Measurements from ENCODE around the gene OTULIN. TPM values are rescaled to one million over a fixed set of nuclear protein-coding genes. Genes with fewer than 3 reads are reported as not detected.

Gene OTULIN
- total RNA-seq, 2 donors from 2014 or later: 20.1 to 22.2 TPM

DNA sequence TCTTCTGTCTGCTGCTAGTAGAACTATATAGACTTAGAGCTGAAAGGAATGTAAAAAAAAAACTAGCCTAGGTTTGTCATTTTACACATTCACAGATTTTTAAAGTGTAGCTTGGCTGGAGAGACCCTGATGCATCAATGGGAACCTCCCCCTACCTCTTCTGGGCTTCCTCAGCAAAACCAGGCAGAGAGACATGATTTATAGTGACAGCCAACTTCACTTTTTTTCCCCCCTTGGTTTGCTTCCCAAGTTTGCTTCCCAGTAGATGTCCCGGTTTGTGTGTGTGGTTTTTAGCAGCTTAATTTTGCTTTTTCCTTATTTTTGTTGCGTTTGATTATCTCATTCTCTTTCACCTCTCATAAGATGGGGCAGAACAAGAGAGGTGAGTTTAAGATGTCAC is 1.8 kb downstream of the OTULIN start:
- intact Hi-C loops (cut with DNase I): no loop called here
- DNase-seq (no peak), ATAC-seq (no peak)

DNA sequence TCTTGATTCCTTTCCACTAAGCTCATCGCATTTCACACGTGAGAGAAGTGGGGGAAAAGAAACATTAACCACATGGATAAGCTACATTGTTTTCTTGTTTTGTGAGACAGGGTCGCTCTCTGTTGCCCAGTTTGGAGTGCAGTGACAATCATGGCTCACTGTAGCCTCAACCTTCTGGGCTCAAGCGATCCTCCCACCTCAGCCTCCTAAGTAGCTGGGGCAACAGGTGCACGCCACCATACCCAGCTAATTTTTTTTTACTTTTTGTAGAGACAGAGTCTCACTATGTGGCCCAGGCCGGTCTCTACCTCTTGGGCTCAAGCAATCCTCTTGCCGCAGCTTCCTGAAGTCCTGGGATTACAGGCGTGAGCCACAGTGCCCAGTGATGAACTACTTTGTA is 2.8 kb downstream of the OTULIN start:
- ATAC-seq (no peak), DNase-seq (no peak)
- intact Hi-C loops (cut with DNase I): no loop called here

DNA sequence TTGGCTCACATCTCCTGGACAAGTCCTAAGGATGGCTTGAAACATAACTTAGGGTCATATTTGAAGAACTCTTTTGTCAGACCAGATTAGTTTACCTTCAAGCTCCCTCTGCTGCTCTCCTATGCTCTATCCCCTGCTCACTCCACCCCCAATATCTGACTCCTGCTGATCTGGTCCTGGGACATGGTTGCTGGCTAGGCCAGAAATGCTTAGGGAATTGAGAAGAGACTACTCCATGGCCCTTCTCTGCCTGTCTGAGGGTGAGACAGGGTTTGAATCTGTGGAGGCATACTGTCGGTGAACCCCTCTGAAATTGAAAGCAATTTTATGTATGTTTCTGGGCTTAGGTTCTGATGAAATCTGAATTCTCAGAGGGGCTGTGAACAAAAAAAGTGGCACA is 3.3 kb downstream of the OTULIN start:
- intact Hi-C loops (cut with DNase I): no loop called here
- no peak for ATAC-seq
- no peak for DNase-seq

DNA sequence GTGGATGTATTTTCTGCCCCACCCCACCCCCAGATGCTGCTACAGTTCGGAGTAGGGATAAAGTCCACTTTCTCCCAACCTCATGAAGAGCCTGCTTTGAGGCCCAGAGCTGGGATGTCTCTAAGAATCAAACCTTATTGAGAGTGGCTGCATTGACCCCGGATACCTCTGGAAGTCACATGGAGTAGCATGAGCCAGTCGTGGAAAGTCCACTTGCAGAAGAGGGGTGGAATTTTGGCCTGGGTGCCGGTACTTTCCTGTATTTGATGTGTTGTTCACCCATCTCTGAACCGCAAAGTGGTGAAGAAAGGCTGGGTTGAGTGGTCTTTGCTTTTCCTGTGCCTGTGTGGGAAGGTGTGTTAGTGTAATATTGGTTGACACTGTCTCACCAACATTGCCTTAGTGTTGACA is 3.7 kb downstream of the OTULIN start:
- no peak for ATAC-seq
- no peak for DNase-seq
- intact Hi-C loops (cut with DNase I): no loop called here

DNA sequence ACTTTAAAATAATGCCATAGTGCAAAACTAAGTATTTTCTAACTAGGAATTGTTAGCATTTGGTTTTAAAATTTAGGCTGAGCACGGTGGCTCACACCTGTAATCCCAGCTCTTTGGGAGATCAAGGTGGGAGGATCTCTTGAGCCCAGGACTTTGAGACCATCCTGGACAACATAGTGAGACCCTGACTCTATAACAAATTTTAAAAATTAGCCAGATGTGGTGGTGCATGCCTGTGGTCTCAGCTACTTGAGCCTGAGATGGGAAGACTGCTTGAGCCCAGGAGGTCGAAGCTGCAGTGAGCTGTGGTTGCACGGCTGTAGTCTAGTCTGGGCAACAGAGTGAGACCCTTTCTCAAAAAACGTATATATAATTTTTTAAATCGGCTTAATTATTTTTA is 4.9 kb downstream of the OTULIN start:
- no peak for DNase-seq
- intact Hi-C loops (cut with DNase I): no loop called here
- no peak for ATAC-seq

DNA sequence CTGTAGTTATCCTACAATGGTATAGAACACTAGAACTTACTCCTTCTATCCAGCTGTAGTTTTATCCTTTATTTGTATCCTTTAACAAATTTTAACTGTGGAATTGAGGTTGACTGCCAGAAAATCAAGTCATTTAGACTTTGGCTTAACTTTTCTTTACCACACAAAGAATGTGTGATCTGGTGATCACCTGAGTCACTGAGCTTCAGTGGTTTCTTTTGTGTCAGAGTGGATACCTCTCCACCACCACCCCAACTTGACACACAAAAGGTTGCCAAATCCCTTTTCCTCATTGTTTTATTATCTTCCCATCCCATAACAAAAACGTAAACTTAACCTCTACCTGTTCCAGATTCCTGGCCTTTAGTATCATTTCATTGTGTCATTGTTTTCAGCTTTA is 5.5 kb downstream of the OTULIN start:
- intact Hi-C loops (cut with DNase I): no loop called here
- ATAC-seq (no peak), DNase-seq (no peak)

DNA sequence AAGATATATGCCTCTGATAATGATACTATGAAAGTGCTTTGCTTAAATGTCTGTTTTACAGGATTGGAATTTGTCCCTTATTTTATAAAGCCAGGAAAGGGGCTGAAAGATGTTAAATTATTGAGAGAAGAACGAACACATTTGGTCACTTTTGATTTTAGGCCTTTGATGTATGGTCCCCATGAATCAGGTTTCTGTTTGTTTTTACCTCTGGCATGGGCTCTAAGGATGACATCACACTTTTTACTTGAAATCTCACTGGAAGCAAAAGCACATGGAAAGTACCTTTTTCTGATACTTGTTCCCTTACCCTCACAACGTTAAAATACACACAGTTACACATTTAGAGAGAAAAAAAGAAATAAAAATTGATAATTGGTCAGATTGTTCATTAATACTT is 6.9 kb downstream of the OTULIN start:
- no peak for DNase-seq
- intact Hi-C loops (cut with DNase I): no loop called here
- ATAC-seq: no peak

DNA sequence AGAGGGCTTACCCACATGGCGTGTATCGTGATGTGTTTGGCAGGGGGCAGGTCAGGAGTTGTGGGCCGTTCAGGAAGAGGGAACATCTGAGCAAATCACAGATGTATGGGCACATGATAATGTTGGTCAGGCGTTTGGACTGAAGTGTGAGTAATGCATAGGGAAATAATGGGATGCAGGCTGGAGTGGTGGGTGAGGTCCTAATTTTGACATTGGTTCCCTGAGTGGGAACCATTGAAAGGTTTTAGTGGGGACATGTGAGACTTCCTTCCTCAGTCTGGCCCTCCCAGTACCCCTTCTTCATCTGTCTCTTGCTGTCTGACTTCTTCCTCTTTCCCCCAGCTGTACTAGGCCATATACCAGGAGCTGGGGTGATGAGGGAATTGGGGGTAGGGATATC is 7.6 kb downstream of the OTULIN start:
- ATAC-seq (peak in 1 of 2 donors; percentile 19), DNase-seq (no peak)
- intact Hi-C loops (cut with DNase I): no loop called here

DNA sequence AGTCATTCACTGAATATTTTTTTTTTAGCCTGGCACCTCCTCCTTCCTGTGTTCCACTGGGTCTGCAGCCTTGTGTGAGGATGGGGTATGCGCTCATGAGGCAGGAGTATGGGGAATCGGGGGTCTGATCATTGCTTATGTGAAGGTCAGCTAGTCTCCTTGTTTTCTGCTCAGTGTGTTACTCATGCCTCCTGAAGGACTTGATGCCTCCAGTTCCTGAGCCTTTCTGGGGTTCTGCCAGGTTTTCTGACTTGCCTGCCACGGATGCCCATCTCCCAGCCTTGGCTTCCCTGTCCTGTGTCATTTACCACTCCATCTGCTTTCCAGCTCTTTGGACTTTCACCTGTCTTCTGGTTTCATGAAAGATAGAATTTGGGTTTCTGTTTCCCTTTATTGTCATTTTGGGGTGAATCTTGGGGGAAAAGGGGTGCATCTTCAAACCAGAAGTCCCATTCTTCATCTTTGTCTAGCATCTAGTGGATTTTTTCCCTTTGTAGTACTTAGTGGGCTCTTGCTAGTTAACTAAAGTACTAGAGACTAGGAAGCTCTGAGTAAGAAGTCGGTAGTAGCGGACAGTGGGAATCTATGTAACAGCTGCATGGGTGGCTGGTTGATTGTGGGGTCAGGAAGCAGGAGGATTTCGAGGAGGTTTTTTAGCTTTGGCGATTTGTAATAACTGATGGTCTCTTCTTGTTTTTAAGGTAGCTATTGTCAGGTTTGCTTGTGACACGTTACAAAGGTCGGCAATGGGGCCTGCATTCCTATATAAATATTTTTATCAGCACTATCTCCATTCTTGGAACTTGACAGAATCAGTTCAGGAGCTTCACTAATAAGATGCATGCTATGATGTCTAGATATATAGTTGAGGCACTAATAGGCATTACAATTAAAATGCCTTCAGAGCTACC is 8.2 kb downstream of the OTULIN start:
- DNase-seq: no peak
- peak in 1 of 2 donors; percentile 42 for ATAC-seq
- intact Hi-C loops (cut with DNase I): no loop called here

DNA sequence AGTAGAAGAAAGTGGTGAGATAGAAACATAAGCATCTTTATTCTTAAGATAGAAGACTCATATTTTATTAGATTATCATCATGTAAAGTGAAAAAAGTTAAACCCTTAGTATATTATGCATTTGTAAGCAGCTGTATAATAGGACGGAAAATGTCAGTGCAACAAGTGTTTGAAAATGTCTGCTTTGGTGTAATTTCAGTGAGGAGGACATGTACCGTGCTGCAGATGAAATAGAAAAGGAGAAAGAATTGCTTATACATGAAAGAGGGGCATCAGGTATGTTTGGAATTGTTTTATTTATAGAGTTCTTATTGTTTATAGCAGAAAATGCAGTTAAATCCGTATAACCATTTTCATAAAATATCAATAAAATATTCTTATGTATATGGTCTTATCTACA is 8.9 kb downstream of the OTULIN start:
- ATAC-seq (no peak), DNase-seq (no peak)
- intact Hi-C loops (cut with DNase I): no loop called here

DNA sequence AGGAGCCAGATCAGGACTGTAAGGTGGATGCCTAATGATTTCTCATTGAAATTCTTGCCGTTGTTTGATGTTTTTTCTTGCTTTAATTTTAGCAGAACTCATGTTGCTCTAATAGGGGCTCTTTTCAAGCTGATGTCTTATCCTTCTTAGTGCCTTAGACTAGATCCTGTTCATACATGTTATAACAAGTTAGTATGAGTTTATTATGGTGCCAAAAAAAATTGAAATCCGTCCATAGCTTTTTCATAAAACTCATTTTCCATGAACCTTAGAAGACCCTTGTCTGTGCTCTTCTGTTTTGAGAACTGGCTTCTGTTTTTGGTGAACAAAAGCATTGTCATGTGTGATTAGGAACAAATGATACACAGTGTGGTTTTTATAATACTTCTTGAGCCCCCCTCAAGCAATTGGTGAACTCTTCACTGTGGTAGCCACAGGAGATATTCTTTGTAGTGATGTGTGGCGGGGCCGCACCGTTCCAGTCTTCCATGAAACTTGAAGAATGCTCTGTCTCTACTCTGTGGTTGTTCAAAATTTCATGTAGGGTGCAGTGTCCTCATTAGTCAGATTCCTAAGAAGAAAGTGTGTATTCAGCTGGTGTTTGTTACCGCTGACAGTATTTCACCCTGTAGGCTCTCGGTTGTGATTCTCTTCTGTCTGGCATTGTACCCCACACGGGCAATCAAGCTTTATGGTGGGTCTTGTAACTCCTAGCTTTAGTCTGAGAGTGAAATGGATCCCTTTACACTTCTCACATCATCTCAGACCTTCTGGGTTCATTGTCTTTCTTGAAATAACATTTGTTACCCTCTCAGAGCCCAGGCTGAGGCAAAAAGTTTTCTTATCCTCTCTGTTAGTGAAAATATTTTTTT is 10.7 kb downstream of the OTULIN start:
- intact Hi-C loops (cut with DNase I): no loop called here
- no peak for DNase-seq
- no peak for ATAC-seq

DNA sequence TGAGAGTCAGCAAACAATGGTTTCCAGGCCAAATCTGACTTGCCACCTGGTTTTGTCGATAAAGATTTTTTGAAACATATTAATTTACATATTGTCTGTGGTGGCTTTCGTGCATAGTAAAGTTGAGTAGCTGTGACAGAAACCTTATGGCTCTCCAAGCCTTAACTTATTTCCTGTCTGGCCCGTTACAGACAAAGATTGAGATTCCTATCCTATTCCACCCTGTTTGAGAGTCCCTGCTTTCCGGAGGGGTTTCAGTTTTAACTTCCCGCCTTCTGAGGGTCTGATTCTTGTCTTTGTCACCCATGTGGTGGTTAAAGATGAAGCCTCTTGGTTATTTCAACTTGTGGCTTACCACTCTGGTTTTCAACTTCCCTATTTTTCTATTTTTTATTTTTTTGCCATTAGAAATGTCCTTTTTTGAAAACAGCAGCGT is 11.4 kb downstream of the OTULIN start:
- no peak for DNase-seq
- intact Hi-C loops (cut with DNase I): no loop called here
- ATAC-seq: peak in 1 of 2 donors; percentile 3

DNA sequence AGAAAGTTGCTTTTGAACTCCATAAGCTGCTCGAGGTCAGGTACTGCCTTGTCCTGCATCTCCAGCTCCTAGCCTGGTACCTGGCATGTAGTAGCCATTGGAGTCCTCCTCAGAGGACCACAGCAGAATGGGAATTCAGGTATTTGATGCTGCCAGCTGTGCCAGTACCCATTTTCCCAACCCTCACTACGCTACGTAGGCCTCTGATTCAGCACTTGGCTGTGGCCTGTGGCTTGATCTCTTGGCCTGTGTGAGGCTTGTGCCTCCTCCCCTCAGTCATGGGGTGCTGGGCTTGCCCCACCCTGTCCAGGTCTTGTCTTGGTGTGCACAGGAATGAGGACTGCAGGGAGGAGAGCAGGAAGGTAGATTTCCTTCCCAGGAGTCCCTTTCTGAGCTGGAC is 11.8 kb downstream of the OTULIN start:
- DNase-seq (no peak), ATAC-seq (peak; percentile 23 to 77)
- intact Hi-C loops (cut with DNase I): no loop called here

DNA sequence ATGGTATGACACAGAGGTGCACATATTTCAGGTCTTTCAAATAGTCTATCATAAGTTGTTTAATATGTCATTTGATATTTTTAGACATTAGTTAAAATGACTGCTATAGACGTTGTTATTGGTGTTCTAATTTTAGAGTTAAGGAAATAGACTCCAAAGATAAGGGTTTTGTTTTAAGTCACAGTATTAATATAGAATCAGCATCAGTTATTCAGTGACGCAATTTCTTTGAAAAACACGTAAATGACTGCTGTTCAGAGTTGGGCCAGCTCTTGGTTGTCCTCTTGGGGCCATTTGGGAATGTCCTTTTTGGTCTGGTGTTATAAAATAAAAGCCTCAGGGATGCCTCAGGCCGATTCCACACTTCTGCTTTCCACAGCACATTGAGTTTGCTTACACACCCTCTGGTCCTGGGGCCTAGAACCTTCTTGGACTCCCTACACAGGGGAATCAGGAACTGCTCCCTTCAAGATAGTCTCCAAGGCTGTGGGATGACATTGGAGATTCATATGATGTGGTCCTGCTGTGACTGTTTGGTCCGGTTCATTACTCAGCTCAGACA is 14.3 kb downstream of the OTULIN start:
- no peak for DNase-seq
- peak; percentile 6 to 25 for ATAC-seq
- intact Hi-C loops (cut with DNase I): no loop called here

DNA sequence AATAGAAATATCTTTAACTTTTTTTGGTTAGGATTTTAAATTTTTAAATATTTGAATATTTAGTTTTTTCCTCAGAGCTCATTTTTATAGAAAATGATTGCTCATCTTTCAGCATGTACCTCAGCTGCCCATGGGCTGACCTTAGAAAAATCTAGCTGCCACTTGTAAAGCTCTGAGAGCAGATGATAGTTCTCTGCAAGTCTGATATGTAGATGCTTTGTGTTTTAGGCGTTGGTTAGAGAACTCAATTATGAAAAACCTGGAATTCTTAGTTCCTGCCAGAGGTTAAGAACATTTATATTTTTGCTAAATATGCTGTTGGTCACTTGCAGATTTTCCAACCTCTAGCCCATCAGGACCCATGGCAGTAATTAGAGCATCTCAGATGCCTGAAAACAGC is 15.1 kb downstream of the OTULIN start:
- ATAC-seq (no peak), DNase-seq (no peak)
- intact Hi-C loops (cut with DNase I): no loop called here

DNA sequence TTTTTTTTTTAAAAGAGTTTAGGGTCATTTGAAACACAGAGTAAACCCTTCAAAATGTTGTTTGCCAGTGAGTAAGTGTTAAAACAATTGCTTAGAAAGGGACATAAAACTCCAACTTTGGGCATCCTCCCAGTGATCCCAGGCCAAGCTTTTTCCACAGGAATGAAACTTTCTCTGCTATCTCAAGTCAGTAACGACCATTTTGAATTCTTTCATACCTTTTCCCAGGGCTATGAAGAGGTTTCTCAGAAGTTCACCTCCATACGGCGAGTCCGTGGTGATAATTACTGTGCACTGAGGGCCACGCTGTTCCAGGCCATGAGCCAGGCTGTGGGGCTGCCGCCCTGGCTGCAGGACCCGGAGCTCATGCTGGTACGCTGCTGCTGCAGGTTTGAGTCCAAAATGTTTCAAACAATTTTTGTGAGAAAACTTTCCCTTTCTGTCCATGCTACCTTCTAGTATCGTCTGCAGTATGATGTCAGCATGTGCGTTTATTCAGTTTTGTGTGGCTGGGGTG is 16.8 kb downstream of the OTULIN start:
- no peak for DNase-seq
- peak in 1 of 2 donors; percentile 29 for ATAC-seq
- intact Hi-C loops (cut with DNase I): no loop called here

DNA sequence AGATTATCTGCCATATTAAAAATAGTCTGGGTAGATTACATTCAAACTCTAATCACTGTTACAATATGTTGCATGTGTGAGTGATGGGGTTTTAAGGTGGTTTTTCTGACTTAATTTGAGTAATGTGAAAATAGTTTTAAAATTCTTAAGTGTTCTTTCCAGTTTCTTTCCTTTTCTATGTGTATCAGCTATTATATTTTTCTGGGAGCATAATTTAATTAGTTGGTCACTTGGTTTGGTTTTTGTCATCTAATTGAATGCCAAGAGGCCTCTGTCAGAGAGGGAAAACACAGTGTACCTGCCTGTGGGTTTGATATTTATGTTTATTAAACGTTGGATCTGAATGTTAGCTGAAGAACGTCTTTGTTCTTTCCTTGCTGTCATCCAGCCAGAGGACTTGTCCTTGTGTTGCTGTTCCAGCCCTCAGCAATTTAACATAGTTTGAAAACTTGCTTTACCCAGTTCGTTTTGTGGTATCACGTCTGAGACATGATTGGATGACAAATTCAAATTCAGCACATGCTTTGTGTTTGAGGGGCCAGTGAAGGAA is 19.5 kb downstream of the OTULIN start:
- no peak for DNase-seq
- intact Hi-C loops (cut with DNase I): no loop called here
- no peak for ATAC-seq

DNA sequence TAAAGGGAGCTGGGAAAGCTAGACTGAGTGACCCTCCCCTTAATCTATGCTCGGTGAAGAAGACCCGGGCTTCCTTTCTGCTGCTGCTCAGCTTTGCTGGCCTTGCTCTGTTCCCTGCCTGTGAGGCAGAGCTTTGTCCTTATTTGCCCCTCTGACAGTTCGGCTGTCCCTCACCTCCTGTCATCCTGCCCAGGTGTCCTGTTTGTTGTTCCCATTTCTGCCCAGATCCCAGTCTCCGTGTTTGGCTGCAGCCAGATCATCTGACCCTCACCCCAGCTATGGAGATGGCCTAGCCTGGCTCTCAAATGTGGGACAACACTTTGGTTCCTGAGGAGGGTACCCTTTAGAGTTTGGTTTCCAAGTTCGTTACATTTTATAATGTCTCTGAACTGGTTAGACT is 20.2 kb downstream of the OTULIN start:
- ATAC-seq: peak; percentile 54 to 59
- intact Hi-C loops (cut with DNase I): loop anchor here in 1 of 2 donors (5.0 kb wide), 1 partner anchor 328 kb away; no protein-coding TSS in a partner anchor
- DNase-seq: no peak

DNA sequence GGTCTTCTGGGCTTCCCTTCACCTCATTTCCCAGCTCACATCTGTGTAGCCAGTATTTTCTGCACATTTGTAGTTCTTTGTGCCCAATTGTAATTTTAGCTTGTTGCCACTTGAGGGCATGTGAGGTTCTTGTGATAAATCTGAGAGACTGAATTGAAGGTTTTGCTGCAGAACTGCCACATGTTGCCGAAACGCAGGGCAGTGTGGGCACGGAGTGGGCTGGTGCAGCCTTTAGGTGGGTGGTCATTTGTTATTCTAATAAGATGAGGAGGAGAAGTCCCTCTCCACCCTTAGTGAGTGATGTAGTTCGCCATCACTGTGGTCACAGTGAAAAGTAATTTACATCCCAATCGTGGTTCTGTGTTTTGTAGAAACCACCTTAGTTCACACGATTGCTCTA is 21.2 kb downstream of the OTULIN start:
- ATAC-seq: peak; percentile 40 to 54
- intact Hi-C loops (cut with DNase I): loop anchor here in 1 of 2 donors (5.0 kb wide), 1 partner anchor 327 kb away; no protein-coding TSS in a partner anchor
- no peak for DNase-seq

Measured in left cardiac atrium (tissue), 4 donors.